ENCODE measurements around the gene RASAL3.

GRCh38 chr19:15479391-15480345 lies 15.3 kb upstream of the RASAL3 start, which contains the start of gene PGLYRP2:
- no peak for TF ChIP-seq POLR2AphosphoS5 (IDR thresholded peaks at IDR 0.05; ENCODE audit: borderline replicate concordance, low read depth, low read length)
- TF ChIP-seq EZH2 (IDR thresholded peaks at IDR 0.05), result no peak
- no peak for TF ChIP-seq FOXP2 (optimal IDR thresholded peaks at IDR 0.05; ENCODE audit: control extremely low read depth, extremely low read length, insufficient read depth)
